Prostate gland (tissue), 2 donors: ENCODE measurements around the gene ATP2C1. TPM values are rescaled to one million over a fixed set of nuclear protein-coding genes. Genes with fewer than 3 reads are reported as not detected.

Source experiments
- DNase-seq: peaks from one replicate; pipeline ENCODE4 v3.0.0-alpha.2; 2019; ENCODE audit warnings: low spot score
- H3K27ac ChIP-seq, 2 donors: fragments of 200-600 bp; sonication (generic); 2 replicates each; pipeline ENCODE4 v1.5.1; 2017 to 2019
- H3K27me3 ChIP-seq: fragments of 200-600 bp; sonication (generic); replicated peaks from 2 replicates; pipeline ENCODE4 v1.5.1; 2019; ENCODE audit not compliant: insufficient read depth
- H3K36me3 ChIP-seq, 2 donors: fragments of 200-600 bp; sonication (generic); 1 replicate in 1 of 2; 2 replicates in 1 of 2; pipeline versions ENCODE4 v1.5.1 to v1.8.1; 2017 to 2019
- H3K4me1 ChIP-seq: fragments of 200-600 bp; sonication (generic); replicated peaks from 2 replicates; pipeline ENCODE4 v1.5.1; 2019
- H3K4me3 ChIP-seq, 2 donors: fragments of 200-600 bp; sonication (generic); 2 replicates each; pipeline ENCODE4 v1.5.1; 2017 to 2019
- H3K9me3 ChIP-seq: fragments of 200-600 bp; sonication (generic); 2 replicates; pipeline ENCODE4 v1.5.1; 2017
- CTCF ChIP-seq, 4 experiments: fragments of 200-600 bp in 2 of 4; fragments of 450-650 bp in 2 of 4; sonication (generic) in 2 of 4; IDR thresholded peaks; 1 replicate in 3 of 4; 2 replicates in 1 of 4; pipeline ENCODE4 v1.5.1; 2016 to 2019; ENCODE audit warnings: antibody characterized with exemption in 4 of 4, mild to moderate bottlenecking in 2 of 4, moderate library complexity in 2 of 4
- POLR2A ChIP-seq: fragments of 450-650 bp; IDR thresholded peaks from one replicate; pipeline ENCODE4 v1.6.1; 2016; ENCODE audit warnings: antibody characterized with exemption, mild to moderate bottlenecking
- POLR2AphosphoS5 ChIP-seq: sonication (generic); formaldehyde crosslinking; IDR thresholded peaks from one replicate; pipeline ENCODE4 v1.6.1; 2017; ENCODE audit warnings: antibody characterized with exemption
- whole genome bisulfite sequencing: methylation state at CpG from one replicate; pipeline ENCODE4 v1.1.5; 2018; 5-methylcytosine and 5-hydroxymethylcytosine counted together
- intact Hi-C: fragments of 100-400 bp; cut with DNase I; formaldehyde crosslinking; loops from one replicate; pipeline ENCODE4 v1.14.2; 2022
- total RNA-seq, 2 donors: library from RNA; depleted of rRNA; stranded (reverse); fragments of >200 nt; gene quantifications; one replicate each; pipeline ENCODE4 v1.1.0, GENCODE V29; 2016

The ATP2C1 gene
- total RNA-seq, 2 donors from 2014 or later, result 123 to 158 TPM

- Histone ChIP-seq H3K9me3 (no peaks in the 10 kb centered on the region), H3K27me3 (no peaks in the 10 kb centered on the region), H3K27ac (no peak overlapping the region), H3K4me3 (no peak overlapping the region), H3K36me3 (no peaks in the 10 kb centered on the region), H3K4me1 (no peaks in the 10 kb centered on the region)
- no peak for DNase-seq
- no peak for TF ChIP-seq POLR2A
- TF ChIP-seq POLR2AphosphoS5, result no peak
- no peak for TF ChIP-seq CTCF (IDR thresholded peaks at IDR 0.05)
- intact Hi-C loops, result no loop called here
- WGBS, result 91% methylated on average over 4 of the region's 4 CpGs
Measured at GRCh38 chr3:130934442-130935089, 40.7 kb downstream of the ATP2C1 start.

- Histone ChIP-seq H3K27me3 (no peaks in the 10 kb centered on the region), H3K4me1 (no peaks in the 10 kb centered on the region), H3K36me3 (no peaks in the 10 kb centered on the region), H3K9me3 (no peaks in the 10 kb centered on the region), H3K27ac (no peak overlapping the region), H3K4me3 (no peak overlapping the region)
- TF ChIP-seq POLR2AphosphoS5, result no peak
- TF ChIP-seq POLR2A, result no peak
- TF ChIP-seq CTCF (IDR thresholded peaks at IDR 0.05), result no peak
- no peak for DNase-seq
- 96% methylated on average over 4 of the region's 4 CpGs for WGBS
- intact Hi-C loops, result no loop called here
Measured at GRCh38 chr3:130935761-130936492, 42.0 kb downstream of the ATP2C1 start.

- Histone ChIP-seq H3K9me3 (no peaks in the 10 kb centered on the region), H3K27ac (no peak overlapping the region), H3K27me3 (no peaks in the 10 kb centered on the region), H3K4me1 (no peaks in the 10 kb centered on the region), H3K4me3 (no peak overlapping the region), H3K36me3 (no peaks in the 10 kb centered on the region)
- TF ChIP-seq POLR2A, result no peak
- TF ChIP-seq POLR2AphosphoS5, result no peak
- no peak for TF ChIP-seq CTCF (IDR thresholded peaks at IDR 0.05)
- no peak for DNase-seq
- intact Hi-C loops, result no loop called here
Measured at GRCh38 chr3:130939753-130940152, 45.9 kb downstream of the ATP2C1 start.

- Histone ChIP-seq H3K4me1 (no peaks in the 10 kb centered on the region), H3K4me3 (no peak overlapping the region), H3K36me3 (no peaks in the 10 kb centered on the region), H3K27me3 (no peaks in the 10 kb centered on the region), H3K27ac (no peak overlapping the region), H3K9me3 (no peaks in the 10 kb centered on the region)
- intact Hi-C loops, result no loop called here
- TF ChIP-seq POLR2A, result no peak
- no peak for TF ChIP-seq CTCF (IDR thresholded peaks at IDR 0.05)
- no peak for TF ChIP-seq POLR2AphosphoS5
- DNase-seq, result no peak
Measured at GRCh38 chr3:130941793-130942192, 47.9 kb downstream of the ATP2C1 start.

GRCh38 chr3:130946882-130947281, 53.0 kb downstream of the ATP2C1 start:
- H3K4me1 ChIP-seq, result no peaks in the 10 kb centered on the region
- 98% methylated on average over 3 of the region's 3 CpGs for WGBS
- TF ChIP-seq CTCF (IDR thresholded peaks at IDR 0.05) (no peak), POLR2AphosphoS5 (no peak), POLR2A (no peak)
- H3K27me3 ChIP-seq, result no peaks in the 10 kb centered on the region
- H3K9me3 ChIP-seq, result no peaks in the 10 kb centered on the region
- DNase-seq, result no peak
- intact Hi-C loops, result no loop called here
- H3K4me3 ChIP-seq, result no peak overlapping the region
- H3K36me3 ChIP-seq, result no peaks in the 10 kb centered on the region
- H3K27ac ChIP-seq, result no peak overlapping the region
